Neural crest cell (in vitro differentiated cells): ENCODE results near the gene CLPTM1L. TPM values are rescaled to one million over a fixed set of nuclear protein-coding genes. Genes with fewer than 3 reads are reported as not detected.

Source experiments
- DNase-seq: peaks from one replicate; pipeline ENCODE4 v3.0.0; 2021; ENCODE audit warnings: low read depth, mixed read lengths, low spot score
- H3K27ac Mint-ChIP-seq: one replicate; pipeline ENCODE4 v1.8.0; 2021; ENCODE audit warnings: mild to moderate bottlenecking, mixed read lengths; ENCODE audit not compliant: unreplicated experiment
- H3K27me3 Mint-ChIP-seq: 2 replicates; pipeline ENCODE4 v1.8.0; 2021; ENCODE audit warnings: low read depth, mild to moderate bottlenecking, mixed read lengths
- H3K36me3 Mint-ChIP-seq: 2 replicates; pipeline ENCODE4 v1.8.0; 2021; ENCODE audit warnings: low read depth, mild to moderate bottlenecking, mixed read lengths
- H3K4me1 Mint-ChIP-seq: 2 replicates; pipeline ENCODE4 v1.8.0; 2021; ENCODE audit warnings: mixed read lengths
- H3K4me3 Mint-ChIP-seq: one replicate; pipeline ENCODE4 v1.8.0; 2021; ENCODE audit warnings: mild to moderate bottlenecking, mixed read lengths
- H3K9me3 Mint-ChIP-seq: 2 replicates; pipeline ENCODE4 v1.8.0; 2021; ENCODE audit warnings: mixed read lengths
- CTCF ChIP-seq: fragments of 200-600 bp; sonication (generic); conservative IDR thresholded peaks from 2 replicates; pipeline ENCODE4 v1.5.0; 2021; ENCODE audit warnings: antibody characterized with exemption, mild to moderate bottlenecking
- total RNA-seq: library from RNA; stranded (reverse); gene quantifications from 2 replicates; pipeline ENCODE4 v1.2.1, GENCODE V29; 2021

CLPTM1L gene
- total RNA-seq, 1 donor from 2014 or later: 103 TPM

- Mint-ChIP-seq H3K36me3 (peaks cover 6% of the 10 kb centered on the region), H3K4me3 (no peak overlapping the region), H3K9me3 (peaks cover 4% of the 10 kb centered on the region), H3K27ac (no peak overlapping the region), H3K27me3 (no peaks in the 10 kb centered on the region), H3K4me1 (no peaks in the 10 kb centered on the region)
- TF ChIP-seq CTCF: no peak
- no peak for DNase-seq
These were observed 18.9 kb downstream of the CLPTM1L start for GRCh38 chr5:1325870-1326531.

GRCh38 chr5:1325191-1325741, 19.6 kb downstream of the CLPTM1L start:
- Mint-ChIP-seq H3K27ac (no peak overlapping the region), H3K27me3 (no peaks in the 10 kb centered on the region), H3K4me3 (no peak overlapping the region), H3K9me3 (peaks cover 4% of the 10 kb centered on the region), H3K4me1 (no peaks in the 10 kb centered on the region), H3K36me3 (peaks cover 6% of the 10 kb centered on the region)
- no peak for DNase-seq
- no peak for TF ChIP-seq CTCF

- H3K36me3 Mint-ChIP-seq: peaks cover 6% of the 10 kb centered on the region
- no peak for DNase-seq
- H3K4me1 Mint-ChIP-seq: no peaks in the 10 kb centered on the region
- no peak overlapping the region for H3K4me3 Mint-ChIP-seq
- H3K27ac Mint-ChIP-seq: no peak overlapping the region
- H3K27me3 Mint-ChIP-seq: no peaks in the 10 kb centered on the region
- H3K9me3 Mint-ChIP-seq: peaks cover 4% of the 10 kb centered on the region
- TF ChIP-seq CTCF: no peak
These were observed 20.1 kb downstream of the CLPTM1L start for GRCh38 chr5:1324719-1325190.

- DNase-seq: no peak
- no peak for TF ChIP-seq CTCF
- H3K27ac Mint-ChIP-seq: no peak overlapping the region
- no peak overlapping the region for H3K4me3 Mint-ChIP-seq
- peaks cover 4% of the 10 kb centered on the region for H3K9me3 Mint-ChIP-seq
- H3K4me1 Mint-ChIP-seq: no peaks in the 10 kb centered on the region
- peaks cover 6% of the 10 kb centered on the region for H3K36me3 Mint-ChIP-seq
- no peaks in the 10 kb centered on the region for H3K27me3 Mint-ChIP-seq
These were observed 20.6 kb downstream of the CLPTM1L start for GRCh38 chr5:1324301-1324700.

GRCh38 chr5:1323803-1324173, 21.1 kb downstream of the CLPTM1L start:
- Mint-ChIP-seq H3K36me3 (peaks cover 4% of the 10 kb centered on the region), H3K27ac (no peak overlapping the region), H3K4me3 (no peak overlapping the region), H3K27me3 (no peaks in the 10 kb centered on the region), H3K4me1 (no peaks in the 10 kb centered on the region), H3K9me3 (peaks cover 4% of the 10 kb centered on the region)
- no peak for DNase-seq
- TF ChIP-seq CTCF: no peak
